ENCODE data around the gene ARHGEF7.

ARHGEF7 gene

DNA sequence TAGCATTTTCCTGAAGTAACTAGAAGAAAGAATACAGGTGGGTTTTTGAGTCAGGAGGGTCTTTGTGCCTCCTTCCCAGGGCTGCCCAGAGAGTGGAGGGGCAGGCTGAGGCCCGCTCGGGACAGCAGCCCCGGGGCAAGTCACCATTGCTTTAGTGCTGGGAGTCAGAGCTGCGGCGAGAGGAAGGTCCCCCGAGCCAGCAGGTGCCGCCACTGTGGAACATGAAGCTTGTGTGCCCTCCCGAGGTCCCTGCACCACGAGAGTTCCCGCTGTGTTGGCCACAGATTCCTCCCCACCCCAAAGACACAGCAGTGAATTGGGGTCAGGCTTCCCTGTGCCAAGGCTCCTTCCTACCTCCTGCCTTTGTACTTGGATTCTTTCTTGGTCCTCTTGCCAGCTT is 154.4 kb downstream of the ARHGEF7 start:
- Histone ChIP-seq H3K4me3 (ENCODE audit: low read depth in 1 of 2, low read length in 2 of 2) (no peak overlapping the region), H3K9ac (ENCODE audit: low read depth in 1 of 2, low read length in 2 of 2) (no peak overlapping the region), H3K4me1 (ENCODE audit: control insufficient read depth in 1 of 2, insufficient read depth in 2 of 2, low read length in 2 of 2) (no peaks in the 10 kb centered on the region), H3K27me3 (ENCODE audit: control insufficient read depth in 1 of 2, insufficient read depth in 2 of 2, low read length in 2 of 2) (no peaks in the 10 kb centered on the region), H3K36me3 (ENCODE audit: control insufficient read depth in 1 of 2, insufficient read depth in 2 of 2, low read length in 2 of 2) (peaks cover 18 to 71% of the 10 kb centered on the region in 2 donors), H3K9me3 (ENCODE audit: control insufficient read depth in 1 of 2, low read length in 2 of 2) (no peaks in the 10 kb centered on the region), H3K27ac (ENCODE audit: low read depth, low read length) (no peak overlapping the region)

DNA sequence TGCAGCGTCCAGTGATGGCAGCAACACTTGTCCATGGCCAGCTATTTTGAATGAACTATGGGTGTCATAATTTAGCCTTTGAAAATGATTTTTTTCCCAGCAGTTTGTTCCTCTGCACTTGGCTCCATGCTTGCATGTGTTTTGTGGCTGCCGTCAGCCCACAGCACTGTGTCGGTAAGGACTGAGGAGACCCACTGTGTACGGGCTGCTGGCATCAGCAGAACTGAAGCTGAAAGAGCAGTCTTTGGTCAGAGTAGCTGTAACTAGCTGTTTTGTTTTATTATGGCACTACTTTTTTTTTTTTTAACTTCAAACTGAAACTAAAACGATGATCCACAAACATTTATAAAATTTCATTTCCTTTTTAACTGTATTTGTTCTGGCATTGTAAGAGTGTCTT is 155.0 kb downstream of the ARHGEF7 start:
- Histone ChIP-seq H3K27ac (ENCODE audit: low read depth, low read length) (no peak overlapping the region), H3K36me3 (ENCODE audit: control insufficient read depth in 1 of 2, insufficient read depth in 2 of 2, low read length in 2 of 2) (peaks cover 17 to 72% of the 10 kb centered on the region in 2 donors), H3K9me3 (ENCODE audit: control insufficient read depth in 1 of 2, low read length in 2 of 2) (no peaks in the 10 kb centered on the region), H3K9ac (ENCODE audit: low read depth in 1 of 2, low read length in 2 of 2) (no peak overlapping the region), H3K4me1 (ENCODE audit: control insufficient read depth in 1 of 2, insufficient read depth in 2 of 2, low read length in 2 of 2) (no peaks in the 10 kb centered on the region), H3K27me3 (ENCODE audit: control insufficient read depth in 1 of 2, insufficient read depth in 2 of 2, low read length in 2 of 2) (no peaks in the 10 kb centered on the region), H3K4me3 (ENCODE audit: low read depth in 1 of 2, low read length in 2 of 2) (no peak overlapping the region)

DNA sequence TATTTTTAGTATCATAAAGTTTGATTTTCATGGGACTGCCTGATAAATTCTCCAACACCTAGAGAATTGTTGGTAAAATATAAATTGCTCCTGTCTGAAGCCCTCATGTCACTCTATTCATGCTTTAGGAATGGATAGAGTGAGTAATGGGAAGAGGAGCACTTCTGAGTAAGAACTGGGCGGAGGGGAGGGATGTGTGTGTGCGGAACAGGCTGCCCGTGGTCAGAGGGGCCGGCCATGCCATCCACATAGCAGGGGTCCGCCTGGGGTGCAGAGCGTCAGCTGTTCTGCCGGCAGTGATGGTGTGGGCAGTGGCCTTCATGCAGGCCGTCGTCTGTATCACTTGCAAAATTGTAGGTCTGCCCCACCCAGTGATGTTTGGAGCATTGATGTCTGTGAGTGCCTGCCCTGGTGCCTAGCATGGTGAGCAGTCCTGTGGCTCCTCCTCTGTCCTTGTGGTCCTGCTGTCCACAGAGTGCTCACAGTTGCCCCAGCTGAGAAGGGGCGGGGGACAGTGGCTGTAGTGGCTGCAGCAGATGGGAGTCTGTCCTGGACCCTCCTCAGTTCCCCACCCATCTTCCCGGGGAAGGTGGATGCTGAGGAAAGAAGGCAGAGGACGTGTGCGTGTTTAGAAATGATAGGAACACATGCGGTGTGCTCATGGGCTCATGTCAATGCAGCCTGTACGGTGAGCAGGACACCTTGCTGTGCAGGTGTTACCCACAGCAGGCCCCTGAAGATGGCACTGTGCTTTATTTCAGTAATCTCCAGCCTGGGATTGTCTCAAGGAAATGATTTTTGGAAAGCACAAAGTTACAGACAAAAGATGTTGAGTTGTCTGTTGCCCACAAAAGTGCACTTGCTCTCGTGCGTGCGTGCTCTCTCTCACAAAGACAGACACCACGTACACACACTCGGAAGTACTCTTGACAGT is 155.9 kb downstream of the ARHGEF7 start:
- Histone ChIP-seq H3K9me3 (ENCODE audit: control insufficient read depth in 1 of 2, low read length in 2 of 2) (no peaks in the 10 kb centered on the region), H3K36me3 (ENCODE audit: control insufficient read depth in 1 of 2, insufficient read depth in 2 of 2, low read length in 2 of 2) (peaks cover 24 to 72% of the 10 kb centered on the region in 2 donors), H3K4me3 (ENCODE audit: low read depth in 1 of 2, low read length in 2 of 2) (no peak overlapping the region), H3K9ac (ENCODE audit: low read depth in 1 of 2, low read length in 2 of 2) (no peak overlapping the region), H3K4me1 (ENCODE audit: control insufficient read depth in 1 of 2, insufficient read depth in 2 of 2, low read length in 2 of 2) (no peaks in the 10 kb centered on the region), H3K27me3 (ENCODE audit: control insufficient read depth in 1 of 2, insufficient read depth in 2 of 2, low read length in 2 of 2) (no peaks in the 10 kb centered on the region), H3K27ac (ENCODE audit: low read depth, low read length) (no peak overlapping the region)

DNA sequence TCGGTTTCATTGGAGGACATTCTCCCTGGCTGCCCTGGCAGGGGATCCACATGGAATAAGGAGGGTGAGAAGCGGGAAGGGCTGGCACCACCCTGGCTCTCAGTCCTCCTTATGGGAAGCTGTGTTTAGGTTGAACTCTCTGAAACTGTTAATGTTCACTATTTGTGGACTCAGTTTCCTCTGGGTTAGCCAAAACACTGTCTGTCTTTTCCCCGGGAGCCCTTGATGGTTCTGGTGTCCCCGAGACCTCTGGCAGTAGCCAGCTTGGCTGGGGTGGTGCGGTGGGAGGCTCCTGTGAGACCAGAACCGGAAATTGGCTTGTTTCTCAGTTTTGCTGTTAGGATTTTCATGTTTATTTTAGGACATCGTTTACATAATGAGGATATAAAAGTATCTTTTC is 157.0 kb downstream of the ARHGEF7 start:
- no peaks in the 10 kb centered on the region for H3K27me3 ChIP-seq (ENCODE audit: control insufficient read depth in 1 of 2, insufficient read depth in 2 of 2, low read length in 2 of 2)
- H3K4me1 ChIP-seq (ENCODE audit: control insufficient read depth in 1 of 2, insufficient read depth in 2 of 2, low read length in 2 of 2) = no peaks in the 10 kb centered on the region
- H3K9ac ChIP-seq (ENCODE audit: low read depth in 1 of 2, low read length in 2 of 2) = no peak overlapping the region
- no peaks in the 10 kb centered on the region for H3K9me3 ChIP-seq (ENCODE audit: control insufficient read depth in 1 of 2, low read length in 2 of 2)
- no peak overlapping the region for H3K27ac ChIP-seq (ENCODE audit: low read depth, low read length)
- peaks cover 30 to 72% of the 10 kb centered on the region in 2 donors for H3K36me3 ChIP-seq (ENCODE audit: control insufficient read depth in 1 of 2, insufficient read depth in 2 of 2, low read length in 2 of 2)
- H3K4me3 ChIP-seq (ENCODE audit: low read depth in 1 of 2, low read length in 2 of 2) = no peak overlapping the region

DNA sequence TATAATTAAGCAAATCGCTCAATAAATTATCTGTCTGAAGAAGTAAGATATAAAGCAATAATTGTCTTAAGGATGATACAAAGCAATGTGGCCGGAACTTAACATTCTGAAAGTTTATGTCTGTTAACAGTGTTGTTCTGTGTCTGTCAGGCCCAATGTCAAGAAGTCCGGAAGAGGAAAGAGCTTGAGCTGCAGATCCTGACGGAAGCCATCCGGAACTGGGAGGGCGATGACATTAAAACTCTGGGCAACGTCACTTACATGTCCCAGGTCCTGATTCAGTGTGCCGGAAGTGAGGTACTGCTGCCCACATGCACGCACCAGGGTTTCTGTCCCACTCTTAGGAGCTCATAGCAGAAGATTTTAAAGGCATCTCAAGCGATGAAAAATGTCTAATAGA is 160.3 kb downstream of the ARHGEF7 start:
- H3K27me3 ChIP-seq (ENCODE audit: control insufficient read depth in 1 of 2, insufficient read depth in 2 of 2, low read length in 2 of 2) = no peaks in the 10 kb centered on the region
- no peak overlapping the region for H3K27ac ChIP-seq (ENCODE audit: low read depth, low read length)
- no peaks in the 10 kb centered on the region for H3K9me3 ChIP-seq (ENCODE audit: control insufficient read depth in 1 of 2, low read length in 2 of 2)
- H3K4me3 ChIP-seq (ENCODE audit: low read depth in 1 of 2, low read length in 2 of 2) = no peak overlapping the region
- no peaks in the 10 kb centered on the region for H3K4me1 ChIP-seq (ENCODE audit: control insufficient read depth in 1 of 2, insufficient read depth in 2 of 2, low read length in 2 of 2)
- peaks cover 37 to 66% of the 10 kb centered on the region in 2 donors for H3K36me3 ChIP-seq (ENCODE audit: control insufficient read depth in 1 of 2, insufficient read depth in 2 of 2, low read length in 2 of 2)
- no peak overlapping the region for H3K9ac ChIP-seq (ENCODE audit: low read depth in 1 of 2, low read length in 2 of 2)

DNA sequence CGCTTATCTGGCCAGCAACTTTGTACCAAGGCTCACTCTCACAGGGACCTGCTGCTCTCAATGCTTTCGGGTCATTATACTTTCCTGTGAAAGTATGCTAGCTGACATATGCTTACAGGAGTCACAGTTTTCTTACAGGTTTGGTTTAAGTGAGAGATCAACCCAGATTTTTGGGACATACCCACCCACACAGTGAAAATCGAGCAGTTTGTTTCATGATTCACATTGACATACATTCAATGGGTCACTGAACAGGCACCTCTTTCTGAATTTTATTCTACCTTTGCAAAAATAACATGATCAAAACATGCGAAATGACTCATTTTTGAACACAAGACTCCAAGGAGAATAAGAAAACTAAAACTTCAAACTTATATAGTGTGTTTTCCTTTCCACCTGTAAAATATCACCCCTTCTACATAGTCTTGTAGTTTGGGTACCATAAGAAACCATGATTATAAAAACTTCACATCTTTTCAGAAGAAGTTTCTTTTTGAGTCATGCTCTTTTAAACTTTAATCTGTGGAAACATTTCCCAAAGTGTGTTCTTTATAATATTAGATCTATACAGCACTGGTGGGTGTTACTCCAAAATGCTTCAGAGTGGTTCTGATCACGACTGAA is 161.0 kb downstream of the ARHGEF7 start:
- H3K27ac ChIP-seq (ENCODE audit: low read depth, low read length) = no peak overlapping the region
- no peak overlapping the region for H3K9ac ChIP-seq (ENCODE audit: low read depth in 1 of 2, low read length in 2 of 2)
- no peaks in the 10 kb centered on the region for H3K4me1 ChIP-seq (ENCODE audit: control insufficient read depth in 1 of 2, insufficient read depth in 2 of 2, low read length in 2 of 2)
- H3K36me3 ChIP-seq (ENCODE audit: control insufficient read depth in 1 of 2, insufficient read depth in 2 of 2, low read length in 2 of 2) = peaks cover 38 to 67% of the 10 kb centered on the region in 2 donors
- H3K27me3 ChIP-seq (ENCODE audit: control insufficient read depth in 1 of 2, insufficient read depth in 2 of 2, low read length in 2 of 2) = no peaks in the 10 kb centered on the region
- no peak overlapping the region for H3K4me3 ChIP-seq (ENCODE audit: low read depth in 1 of 2, low read length in 2 of 2)
- H3K9me3 ChIP-seq (ENCODE audit: control insufficient read depth in 1 of 2, low read length in 2 of 2) = no peaks in the 10 kb centered on the region

DNA sequence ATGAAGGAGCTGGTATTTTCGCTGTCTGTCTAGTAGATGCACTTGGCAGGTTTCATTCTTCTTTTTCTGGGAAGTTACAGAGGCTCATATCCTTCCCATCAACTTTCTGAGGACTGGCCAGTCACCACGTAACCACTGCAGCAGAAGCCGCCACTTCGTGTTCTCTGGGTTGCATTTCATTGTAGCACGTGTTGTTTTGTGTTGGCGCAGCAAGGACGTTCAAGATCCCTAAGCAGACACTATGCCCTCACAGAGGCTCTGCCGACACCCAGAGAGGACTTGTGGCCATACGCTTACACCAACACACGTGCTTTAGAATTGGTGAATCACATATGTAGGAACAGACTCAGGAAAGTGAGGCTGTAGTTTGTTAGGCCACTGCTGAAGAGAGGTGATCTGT is 163.1 kb downstream of the ARHGEF7 start:
- no peak overlapping the region for H3K4me3 ChIP-seq (ENCODE audit: low read depth in 1 of 2, low read length in 2 of 2)
- no peaks in the 10 kb centered on the region for H3K27me3 ChIP-seq (ENCODE audit: control insufficient read depth in 1 of 2, insufficient read depth in 2 of 2, low read length in 2 of 2)
- no peak overlapping the region for H3K9ac ChIP-seq (ENCODE audit: low read depth in 1 of 2, low read length in 2 of 2)
- H3K27ac ChIP-seq (ENCODE audit: low read depth, low read length) = no peak overlapping the region
- H3K4me1 ChIP-seq (ENCODE audit: control insufficient read depth in 1 of 2, insufficient read depth in 2 of 2, low read length in 2 of 2) = peaks cover 0 to 9% of the 10 kb centered on the region in 2 donors
- peaks cover 47 to 77% of the 10 kb centered on the region in 2 donors for H3K36me3 ChIP-seq (ENCODE audit: control insufficient read depth in 1 of 2, insufficient read depth in 2 of 2, low read length in 2 of 2)
- no peaks in the 10 kb centered on the region for H3K9me3 ChIP-seq (ENCODE audit: control insufficient read depth in 1 of 2, low read length in 2 of 2)

DNA sequence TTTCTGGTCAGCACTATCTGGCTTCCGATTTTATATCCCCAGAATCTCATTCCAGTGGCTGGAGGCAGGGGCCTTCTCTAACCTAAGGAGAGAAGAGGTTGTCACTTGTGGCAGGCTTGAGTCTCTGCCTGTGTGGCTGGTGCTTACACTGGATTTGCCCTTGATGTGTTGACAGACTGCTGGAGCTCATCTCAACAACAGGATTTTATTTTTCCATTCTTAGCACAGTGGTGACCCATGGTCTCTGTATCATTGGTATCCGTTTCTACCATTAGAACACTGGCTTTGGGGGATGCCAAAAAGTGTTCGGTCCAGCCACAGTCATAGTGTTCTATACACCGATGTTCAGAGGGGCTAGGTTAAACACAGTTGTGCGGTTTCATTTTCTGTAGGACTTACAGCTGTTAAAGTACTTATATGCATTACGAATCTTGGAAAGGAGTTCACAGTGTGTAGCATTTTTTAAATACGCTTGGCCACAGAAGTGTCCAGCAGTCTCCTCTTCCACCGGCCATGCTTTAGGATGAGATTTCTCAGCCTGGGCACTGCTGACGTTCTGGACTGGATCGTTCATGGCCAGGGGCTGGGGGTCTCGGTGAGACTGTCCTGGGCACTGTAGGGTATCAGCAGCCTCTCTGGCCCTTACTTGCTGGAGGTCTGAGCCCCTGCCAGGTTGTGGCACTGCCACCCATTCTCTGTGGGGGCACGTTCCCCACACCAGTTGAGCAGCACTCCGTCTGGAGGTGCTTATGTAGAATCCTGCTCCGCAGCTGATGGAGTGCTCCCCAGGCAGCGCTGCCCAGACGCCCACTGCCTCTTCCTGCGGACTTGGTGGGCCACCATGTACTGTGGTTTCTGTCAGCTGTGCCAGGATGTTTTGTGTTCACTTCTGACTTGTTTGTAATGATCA is 163.9 kb downstream of the ARHGEF7 start:
- H3K4me1 ChIP-seq (ENCODE audit: control insufficient read depth in 1 of 2, insufficient read depth in 2 of 2, low read length in 2 of 2) = peaks cover 0 to 9% of the 10 kb centered on the region in 2 donors
- H3K27ac ChIP-seq (ENCODE audit: low read depth, low read length) = no peak overlapping the region
- no peak overlapping the region for H3K4me3 ChIP-seq (ENCODE audit: low read depth in 1 of 2, low read length in 2 of 2)
- no peaks in the 10 kb centered on the region for H3K9me3 ChIP-seq (ENCODE audit: control insufficient read depth in 1 of 2, low read length in 2 of 2)
- peaks cover 50 to 79% of the 10 kb centered on the region in 2 donors for H3K36me3 ChIP-seq (ENCODE audit: control insufficient read depth in 1 of 2, insufficient read depth in 2 of 2, low read length in 2 of 2)
- no peak overlapping the region for H3K9ac ChIP-seq (ENCODE audit: low read depth in 1 of 2, low read length in 2 of 2)
- H3K27me3 ChIP-seq (ENCODE audit: control insufficient read depth in 1 of 2, insufficient read depth in 2 of 2, low read length in 2 of 2) = no peaks in the 10 kb centered on the region

DNA sequence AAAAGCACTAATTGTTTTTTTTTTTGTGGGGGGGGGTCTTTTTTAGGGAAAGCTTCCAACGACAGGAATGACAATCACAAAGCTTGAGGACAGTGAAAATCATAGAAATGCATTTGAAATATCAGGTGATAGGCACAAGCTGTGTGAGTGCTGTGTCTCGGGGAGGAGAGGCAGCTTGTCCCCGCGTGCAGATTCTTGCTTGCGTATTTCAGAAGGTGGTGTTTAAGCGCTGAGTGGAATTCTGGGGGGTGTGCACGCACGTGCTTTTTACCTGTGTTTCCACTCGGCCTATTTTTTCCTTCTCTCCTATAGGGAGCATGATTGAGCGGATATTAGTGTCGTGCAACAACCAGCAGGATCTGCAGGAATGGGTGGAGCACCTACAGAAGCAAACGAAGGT is 165.1 kb downstream of the ARHGEF7 start:
- no peak overlapping the region for H3K27ac ChIP-seq (ENCODE audit: low read depth, low read length)
- H3K9me3 ChIP-seq (ENCODE audit: control insufficient read depth in 1 of 2, low read length in 2 of 2) = no peaks in the 10 kb centered on the region
- H3K9ac ChIP-seq (ENCODE audit: low read depth in 1 of 2, low read length in 2 of 2) = no peak overlapping the region
- peaks cover 60 to 86% of the 10 kb centered on the region in 2 donors for H3K36me3 ChIP-seq (ENCODE audit: control insufficient read depth in 1 of 2, insufficient read depth in 2 of 2, low read length in 2 of 2)
- H3K4me3 ChIP-seq (ENCODE audit: low read depth in 1 of 2, low read length in 2 of 2) = no peak overlapping the region
- H3K27me3 ChIP-seq (ENCODE audit: control insufficient read depth in 1 of 2, insufficient read depth in 2 of 2, low read length in 2 of 2) = no peaks in the 10 kb centered on the region
- peaks cover 0 to 9% of the 10 kb centered on the region in 2 donors for H3K4me1 ChIP-seq (ENCODE audit: control insufficient read depth in 1 of 2, insufficient read depth in 2 of 2, low read length in 2 of 2)
